ENCODE results near the gene SMIM26. TPM values are rescaled to one million over a fixed set of nuclear protein-coding genes. Genes with fewer than 3 reads are reported as not detected.

Gene SMIM26
- total and polyA plus RNA-seq, 2 of the 13 experiments (the other 11 are each of a cell fraction or from before 2014, with no cell fraction given): 214 to 249 TPM

DNA sequence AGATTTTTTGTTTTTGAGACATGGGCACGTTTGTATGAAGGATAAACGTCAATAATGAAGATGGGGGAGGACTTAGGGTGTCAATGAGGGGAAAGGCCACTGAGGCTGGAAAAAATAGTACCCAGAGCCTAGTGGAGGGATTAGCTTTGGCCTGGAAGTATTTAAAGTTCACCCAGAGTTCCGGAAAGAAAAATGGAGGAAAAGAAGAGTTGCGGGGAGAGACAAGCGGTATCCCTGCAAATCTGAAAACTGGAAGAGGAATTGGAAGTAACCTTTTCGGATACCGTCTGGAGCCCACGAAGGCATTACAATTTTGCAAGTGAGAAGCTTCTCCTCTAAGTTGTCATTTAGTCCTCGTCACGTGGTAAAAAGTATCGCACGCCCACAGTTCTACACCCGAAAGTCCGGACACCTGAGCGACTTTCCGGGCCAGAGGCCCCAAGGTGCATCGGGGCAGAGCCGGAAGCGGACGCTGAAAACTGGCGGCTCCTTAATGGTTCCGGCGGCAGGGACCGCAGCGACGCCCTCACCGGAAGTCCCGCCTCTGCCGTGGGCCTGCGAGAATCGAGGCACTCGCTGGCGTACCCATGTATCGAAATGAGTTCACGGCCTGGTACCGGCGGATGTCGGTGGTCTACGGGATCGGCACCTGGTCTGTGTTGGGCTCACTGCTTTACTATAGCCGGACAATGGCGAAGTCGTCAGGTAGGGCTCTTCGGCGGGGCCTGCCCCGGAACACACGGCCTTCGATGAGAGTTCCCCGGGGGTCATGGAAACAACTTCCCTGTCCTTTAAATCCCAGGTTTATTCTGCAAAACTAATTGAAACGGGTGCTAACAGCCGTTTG lies at the start of gene SMIM26 (continued):
- peak; percentile 79 for TF ChIP-seq ZNF670 (CRISPR knock-in tag; IDR thresholded peaks at IDR 0.05; ENCODE audit: borderline replicate concordance)
- TF ChIP-seq PHF5A (CRISPR knock-in tag; IDR thresholded peaks at IDR 0.05; ENCODE audit: low read depth, unreplicated experiment): peak; percentile 85
- TF ChIP-seq, protein P1, sequence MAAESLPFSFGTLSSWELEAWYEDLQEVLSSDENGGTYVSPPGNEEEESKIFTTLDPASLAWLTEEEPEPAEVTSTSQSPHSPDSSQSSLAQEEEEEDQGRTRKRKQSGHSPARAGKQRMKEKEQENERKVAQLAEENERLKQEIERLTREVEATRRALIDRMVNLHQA (CRISPR knock-in tag; IDR thresholded peaks at IDR 0.05): no peak
- peak; percentile 74; the same call in 1 of the 2 replicates for TF ChIP-seq NR1H2 (CRISPR knock-in tag; IDR thresholded peaks at IDR 0.05; ENCODE audit: borderline replicate concordance, low read depth)
- peak; percentile 15 for TF ChIP-seq ZBTB21 (CRISPR knock-in tag; IDR thresholded peaks at IDR 0.05)
- peak; percentile 97 for TF ChIP-seq ZBTB20 (CRISPR knock-in tag; IDR thresholded peaks at IDR 0.05; ENCODE audit: borderline replicate concordance, low read depth)
- TF ChIP-seq, protein P2, sequence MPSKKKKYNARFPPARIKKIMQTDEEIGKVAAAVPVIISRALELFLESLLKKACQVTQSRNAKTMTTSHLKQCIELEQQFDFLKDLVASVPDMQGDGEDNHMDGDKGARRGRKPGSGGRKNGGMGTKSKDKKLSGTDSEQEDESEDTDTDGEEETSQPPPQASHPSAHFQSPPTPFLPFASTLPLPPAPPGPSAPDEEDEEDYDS (CRISPR knock-in tag; IDR thresholded peaks at IDR 0.05): peak; percentile 84
- TF ChIP-seq, protein P3, sequence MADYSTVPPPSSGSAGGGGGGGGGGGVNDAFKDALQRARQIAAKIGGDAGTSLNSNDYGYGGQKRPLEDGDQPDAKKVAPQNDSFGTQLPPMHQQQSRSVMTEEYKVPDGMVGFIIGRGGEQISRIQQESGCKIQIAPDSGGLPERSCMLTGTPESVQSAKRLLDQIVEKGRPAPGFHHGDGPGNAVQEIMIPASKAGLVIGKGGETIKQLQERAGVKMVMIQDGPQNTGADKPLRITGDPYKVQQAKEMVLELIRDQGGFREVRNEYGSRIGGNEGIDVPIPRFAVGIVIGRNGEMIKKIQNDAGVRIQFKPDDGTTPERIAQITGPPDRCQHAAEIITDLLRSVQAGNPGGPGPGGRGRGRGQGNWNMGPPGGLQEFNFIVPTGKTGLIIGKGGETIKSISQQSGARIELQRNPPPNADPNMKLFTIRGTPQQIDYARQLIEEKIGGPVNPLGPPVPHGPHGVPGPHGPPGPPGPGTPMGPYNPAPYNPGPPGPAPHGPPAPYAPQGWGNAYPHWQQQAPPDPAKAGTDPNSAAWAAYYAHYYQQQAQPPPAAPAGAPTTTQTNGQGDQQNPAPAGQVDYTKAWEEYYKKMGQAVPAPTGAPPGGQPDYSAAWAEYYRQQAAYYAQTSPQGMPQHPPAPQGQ (CRISPR knock-in tag; IDR thresholded peaks at IDR 0.05; ENCODE audit: borderline replicate concordance): no peak
- TF ChIP-seq SIN3A (IDR thresholded peaks at IDR 0.05; ENCODE audit: borderline replicate concordance, low read depth, low read length): peak; percentile 40
- peak; percentile 75 for TF ChIP-seq ZSCAN12 (CRISPR knock-in tag; IDR thresholded peaks at IDR 0.05)
- no peak for TF ChIP-seq NCOA5 (CRISPR knock-in tag; IDR thresholded peaks at IDR 0.05)
- TF ChIP-seq THYN1 (CRISPR knock-in tag; IDR thresholded peaks at IDR 0.05; ENCODE audit: borderline replicate concordance, low read depth): no peak
- peak; percentile 70; the same call in 1 of the 2 replicates for TF ChIP-seq NCOA2 (CRISPR knock-in tag; IDR thresholded peaks at IDR 0.05)
- TF ChIP-seq YEATS4 (CRISPR knock-in tag; IDR thresholded peaks at IDR 0.05; ENCODE audit: borderline replicate concordance): peak; percentile 98
- TF ChIP-seq, protein P4, sequence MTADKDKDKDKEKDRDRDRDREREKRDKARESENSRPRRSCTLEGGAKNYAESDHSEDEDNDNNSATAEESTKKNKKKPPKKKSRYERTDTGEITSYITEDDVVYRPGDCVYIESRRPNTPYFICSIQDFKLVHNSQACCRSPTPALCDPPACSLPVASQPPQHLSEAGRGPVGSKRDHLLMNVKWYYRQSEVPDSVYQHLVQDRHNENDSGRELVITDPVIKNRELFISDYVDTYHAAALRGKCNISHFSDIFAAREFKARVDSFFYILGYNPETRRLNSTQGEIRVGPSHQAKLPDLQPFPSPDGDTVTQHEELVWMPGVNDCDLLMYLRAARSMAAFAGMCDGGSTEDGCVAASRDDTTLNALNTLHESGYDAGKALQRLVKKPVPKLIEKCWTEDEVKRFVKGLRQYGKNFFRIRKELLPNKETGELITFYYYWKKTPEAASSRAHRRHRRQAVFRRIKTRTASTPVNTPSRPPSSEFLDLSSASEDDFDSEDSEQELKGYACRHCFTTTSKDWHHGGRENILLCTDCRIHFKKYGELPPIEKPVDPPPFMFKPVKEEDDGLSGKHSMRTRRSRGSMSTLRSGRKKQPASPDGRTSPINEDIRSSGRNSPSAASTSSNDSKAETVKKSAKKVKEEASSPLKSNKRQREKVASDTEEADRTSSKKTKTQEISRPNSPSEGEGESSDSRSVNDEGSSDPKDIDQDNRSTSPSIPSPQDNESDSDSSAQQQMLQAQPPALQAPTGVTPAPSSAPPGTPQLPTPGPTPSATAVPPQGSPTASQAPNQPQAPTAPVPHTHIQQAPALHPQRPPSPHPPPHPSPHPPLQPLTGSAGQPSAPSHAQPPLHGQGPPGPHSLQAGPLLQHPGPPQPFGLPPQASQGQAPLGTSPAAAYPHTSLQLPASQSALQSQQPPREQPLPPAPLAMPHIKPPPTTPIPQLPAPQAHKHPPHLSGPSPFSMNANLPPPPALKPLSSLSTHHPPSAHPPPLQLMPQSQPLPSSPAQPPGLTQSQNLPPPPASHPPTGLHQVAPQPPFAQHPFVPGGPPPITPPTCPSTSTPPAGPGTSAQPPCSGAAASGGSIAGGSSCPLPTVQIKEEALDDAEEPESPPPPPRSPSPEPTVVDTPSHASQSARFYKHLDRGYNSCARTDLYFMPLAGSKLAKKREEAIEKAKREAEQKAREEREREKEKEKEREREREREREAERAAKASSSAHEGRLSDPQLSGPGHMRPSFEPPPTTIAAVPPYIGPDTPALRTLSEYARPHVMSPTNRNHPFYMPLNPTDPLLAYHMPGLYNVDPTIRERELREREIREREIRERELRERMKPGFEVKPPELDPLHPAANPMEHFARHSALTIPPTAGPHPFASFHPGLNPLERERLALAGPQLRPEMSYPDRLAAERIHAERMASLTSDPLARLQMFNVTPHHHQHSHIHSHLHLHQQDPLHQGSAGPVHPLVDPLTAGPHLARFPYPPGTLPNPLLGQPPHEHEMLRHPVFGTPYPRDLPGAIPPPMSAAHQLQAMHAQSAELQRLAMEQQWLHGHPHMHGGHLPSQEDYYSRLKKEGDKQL (CRISPR knock-in tag; IDR thresholded peaks at IDR 0.05; ENCODE audit: low read depth): no peak
- TF ChIP-seq POLR2A (IDR thresholded peaks at IDR 0.05; ENCODE audit: insufficient read depth in 1 of 2, low read depth in 2 of 2, low read length in 2 of 2): peak; percentile 94 to 99
- TF ChIP-seq PHF8 (CRISPR knock-in tag; IDR thresholded peaks at IDR 0.05): peak; percentile 100
- TF ChIP-seq ZNF570 (CRISPR knock-in tag; IDR thresholded peaks at IDR 0.05; ENCODE audit: borderline replicate concordance): no peak
- TF ChIP-seq, protein P5, sequence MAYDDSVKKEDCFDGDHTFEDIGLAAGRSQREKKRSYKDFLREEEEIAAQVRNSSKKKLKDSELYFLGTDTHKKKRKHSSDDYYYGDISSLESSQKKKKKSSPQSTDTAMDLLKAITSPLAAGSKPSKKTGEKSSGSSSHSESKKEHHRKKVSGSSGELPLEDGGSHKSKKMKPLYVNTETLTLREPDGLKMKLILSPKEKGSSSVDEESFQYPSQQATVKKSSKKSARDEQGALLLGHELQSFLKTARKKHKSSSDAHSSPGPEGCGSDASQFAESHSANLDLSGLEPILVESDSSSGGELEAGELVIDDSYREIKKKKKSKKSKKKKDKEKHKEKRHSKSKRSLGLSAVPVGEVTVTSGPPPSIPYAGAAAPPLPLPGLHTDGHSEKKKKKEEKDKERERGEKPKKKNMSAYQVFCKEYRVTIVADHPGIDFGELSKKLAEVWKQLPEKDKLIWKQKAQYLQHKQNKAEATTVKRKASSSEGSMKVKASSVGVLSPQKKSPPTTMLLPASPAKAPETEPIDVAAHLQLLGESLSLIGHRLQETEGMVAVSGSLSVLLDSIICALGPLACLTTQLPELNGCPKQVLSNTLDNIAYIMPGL (CRISPR knock-in tag; IDR thresholded peaks at IDR 0.05; ENCODE audit: borderline replicate concordance in 1 of 2, low read depth in 1 of 2): peak; percentile 95

All from HepG2 (cell line).